ENCODE measurements around the gene RAD51B.

DNA sequence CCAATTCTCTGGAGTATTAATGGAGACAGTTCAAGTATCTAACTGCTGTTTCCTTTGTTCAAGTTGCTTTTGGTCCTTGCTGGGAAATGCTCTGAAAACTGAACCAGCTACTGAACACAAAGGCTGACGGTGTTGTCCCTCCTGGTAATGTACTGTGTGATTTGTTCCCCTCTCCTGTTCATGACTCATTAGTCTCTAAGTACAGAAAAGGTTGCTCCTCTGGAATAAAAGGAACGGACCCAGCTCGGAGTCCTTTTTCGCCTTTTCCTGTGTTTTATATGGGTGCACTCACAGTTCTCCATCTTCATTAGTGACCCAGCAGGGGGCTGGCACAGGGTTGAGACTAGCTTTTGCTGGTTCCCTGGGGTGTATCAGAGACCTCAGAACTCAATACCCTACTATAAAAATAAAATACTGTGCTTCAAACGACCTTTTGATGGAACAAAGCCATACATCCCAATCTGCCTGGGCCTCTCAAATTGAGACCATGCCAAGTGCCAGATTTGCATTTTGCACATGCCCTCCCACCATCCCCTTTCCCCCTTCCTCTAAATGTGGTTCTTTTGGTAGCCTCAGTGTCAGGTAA is 269.7 kb downstream of the RAD51B start:
- no peak for TF ChIP-seq POLR2A (IDR thresholded peaks at IDR 0.05)
- TF ChIP-seq, protein P1, sequence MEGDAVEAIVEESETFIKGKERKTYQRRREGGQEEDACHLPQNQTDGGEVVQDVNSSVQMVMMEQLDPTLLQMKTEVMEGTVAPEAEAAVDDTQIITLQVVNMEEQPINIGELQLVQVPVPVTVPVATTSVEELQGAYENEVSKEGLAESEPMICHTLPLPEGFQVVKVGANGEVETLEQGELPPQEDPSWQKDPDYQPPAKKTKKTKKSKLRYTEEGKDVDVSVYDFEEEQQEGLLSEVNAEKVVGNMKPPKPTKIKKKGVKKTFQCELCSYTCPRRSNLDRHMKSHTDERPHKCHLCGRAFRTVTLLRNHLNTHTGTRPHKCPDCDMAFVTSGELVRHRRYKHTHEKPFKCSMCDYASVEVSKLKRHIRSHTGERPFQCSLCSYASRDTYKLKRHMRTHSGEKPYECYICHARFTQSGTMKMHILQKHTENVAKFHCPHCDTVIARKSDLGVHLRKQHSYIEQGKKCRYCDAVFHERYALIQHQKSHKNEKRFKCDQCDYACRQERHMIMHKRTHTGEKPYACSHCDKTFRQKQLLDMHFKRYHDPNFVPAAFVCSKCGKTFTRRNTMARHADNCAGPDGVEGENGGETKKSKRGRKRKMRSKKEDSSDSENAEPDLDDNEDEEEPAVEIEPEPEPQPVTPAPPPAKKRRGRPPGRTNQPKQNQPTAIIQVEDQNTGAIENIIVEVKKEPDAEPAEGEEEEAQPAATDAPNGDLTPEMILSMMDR (IDR thresholded peaks at IDR 0.05) = no peak

Measured in vagina (tissue), 2 donors.